Stimulated activated CD8-positive, alpha-beta memory T cell treated with anti-CD3 and anti-CD28 coated beads, Interleukin-4, amount 100 ng/mL, for 4 hours (primary cell): ENCODE results near the gene MAVS.
"Not testable (repeated sequence)": the region's sequence is repeated elsewhere in the genome, so short reads cannot be mapped to it uniquely, and the experiment has no call there.

Experiments
- DNase-seq, 2 donors: peaks; one replicate each; pipeline ENCODE4 v3.0.0-alpha.2; 2020; ENCODE audit warnings: low read depth in 2 of 2, low spot score in 1 of 2

Gene MAVS

DNA sequence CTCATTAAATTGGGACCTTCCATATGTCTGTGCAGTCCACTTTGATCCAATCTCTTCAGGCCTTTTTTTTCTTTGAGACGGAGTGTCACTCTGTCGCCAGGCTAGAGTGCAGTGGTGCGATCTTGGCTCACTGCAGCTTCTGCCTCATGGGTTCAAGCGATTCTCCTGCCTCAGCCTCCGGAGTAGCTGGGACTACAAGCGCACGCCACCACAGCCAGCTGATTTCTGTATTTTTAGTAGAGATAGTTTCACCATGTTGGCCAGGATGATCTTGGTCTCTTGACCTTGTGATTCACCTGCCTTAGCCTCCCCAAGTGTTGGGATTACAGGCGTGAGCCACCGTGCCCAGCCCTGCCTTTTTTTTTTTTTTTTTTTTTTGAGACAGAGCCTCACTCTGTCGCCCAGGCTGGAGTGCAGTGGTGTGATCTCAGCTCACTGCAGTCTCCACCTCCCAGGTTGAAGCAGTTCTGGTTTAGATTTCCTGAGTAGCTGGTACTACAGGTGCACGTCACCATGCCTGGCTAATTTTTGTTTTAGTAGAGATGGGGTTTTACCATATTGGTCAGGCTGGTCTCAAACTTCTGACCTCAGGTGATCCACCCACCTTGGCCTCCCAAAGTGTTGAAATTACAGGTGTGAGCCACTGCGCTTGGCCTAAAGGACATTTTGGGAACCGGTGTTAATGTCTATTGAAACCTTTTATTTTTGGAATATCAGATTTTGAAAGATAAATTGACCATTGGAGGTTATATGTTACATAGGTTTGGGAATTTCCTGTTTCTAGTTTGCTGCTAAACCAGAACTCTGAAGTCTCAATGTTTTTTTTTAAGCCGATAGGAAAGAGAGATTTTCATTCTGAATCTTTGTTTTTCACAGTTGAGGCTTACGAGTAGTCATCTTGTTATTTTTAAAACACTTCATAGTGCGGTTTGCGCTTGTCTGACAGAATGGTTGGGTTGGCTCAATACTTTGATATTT, 60.4 kb downstream of the MAVS start:
- DNase-seq, result not testable (repeated sequence)

DNA sequence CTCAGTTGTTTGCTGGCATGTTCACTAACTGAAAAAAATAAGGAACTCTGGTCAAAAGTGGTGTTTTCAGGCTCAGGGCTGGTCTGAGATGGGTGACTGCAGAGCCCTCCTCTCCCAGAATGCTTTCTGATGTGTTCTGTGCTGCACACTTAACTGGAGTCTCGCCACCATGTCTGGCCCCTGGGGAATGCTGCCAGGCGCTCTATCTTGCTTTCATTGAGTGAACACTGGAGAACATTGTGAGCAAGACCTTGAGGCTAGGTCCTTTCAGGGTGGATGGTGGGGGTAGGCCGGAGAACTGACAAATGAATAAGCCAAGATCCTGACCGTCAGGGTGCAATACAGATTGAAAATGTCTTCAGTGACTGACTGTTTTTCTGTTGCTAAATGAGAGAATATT, 62.0 kb downstream of the MAVS start:
- no peak for DNase-seq

- no peak for DNase-seq
Observed at GRCh38 chr20:3909952-3910366, 63.3 kb downstream of the MAVS start.

DNA sequence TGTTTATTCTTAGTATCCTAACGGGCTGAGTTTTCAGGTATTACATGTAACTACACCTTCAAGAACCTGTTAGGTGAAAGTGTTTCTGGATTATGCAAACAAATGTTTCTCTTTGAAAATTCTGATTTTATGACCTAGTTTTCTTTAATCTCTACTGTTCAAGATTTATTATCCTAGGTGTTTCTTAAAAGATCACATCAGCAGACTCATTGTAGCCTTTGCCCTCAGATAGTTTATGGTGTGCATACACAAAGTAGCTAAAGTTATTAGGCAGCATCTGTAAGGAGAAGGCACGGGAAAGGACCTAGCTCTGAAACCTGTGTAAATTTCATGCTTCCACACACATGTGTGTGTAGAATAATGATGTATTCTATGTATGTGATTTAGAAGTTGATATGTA, 64.2 kb downstream of the MAVS start:
- DNase-seq, result no peak

DNA sequence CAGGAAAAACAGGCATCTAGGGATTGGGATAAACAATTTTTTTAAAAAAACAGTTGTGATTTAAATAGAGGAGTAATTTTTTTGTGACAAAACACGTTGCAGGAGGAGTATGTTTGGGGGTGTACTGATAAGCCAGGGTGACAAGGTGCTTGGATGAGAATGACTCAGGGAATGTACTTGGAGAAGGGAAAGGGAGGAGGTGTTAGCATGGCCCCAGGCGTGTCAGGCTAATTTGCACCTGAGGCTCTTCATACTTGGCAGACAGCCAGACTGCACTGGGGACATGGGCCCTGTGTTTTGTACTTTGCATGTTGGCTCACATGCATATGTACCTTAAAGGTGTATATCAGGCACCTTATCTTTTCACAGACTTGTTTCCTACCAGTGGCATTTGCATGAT, 65.3 kb downstream of the MAVS start:
- no peak for DNase-seq

DNA sequence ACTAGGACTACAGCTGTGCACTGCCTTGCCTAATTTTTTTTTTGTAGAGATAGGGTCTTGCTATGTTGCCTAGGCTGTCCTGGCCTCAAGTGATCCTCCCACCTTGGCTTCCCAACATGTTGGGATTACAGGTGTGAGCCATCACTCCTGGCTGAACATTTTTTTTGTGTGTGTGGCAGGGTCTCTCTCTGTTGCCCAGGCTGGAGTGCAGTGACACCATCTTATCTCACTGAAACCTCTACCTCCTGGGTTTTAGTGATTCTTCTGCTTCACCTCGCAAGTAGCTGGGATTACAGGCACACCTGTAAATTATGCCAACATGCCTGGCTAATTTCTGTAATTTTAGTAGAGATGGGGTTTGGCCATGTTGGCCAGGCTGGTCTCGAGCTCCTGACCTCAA, 67.8 kb downstream of the MAVS start:
- no peak for DNase-seq

- no peak for DNase-seq
Observed at GRCh38 chr20:3915691-3916090, 69.1 kb downstream of the MAVS start.

DNA sequence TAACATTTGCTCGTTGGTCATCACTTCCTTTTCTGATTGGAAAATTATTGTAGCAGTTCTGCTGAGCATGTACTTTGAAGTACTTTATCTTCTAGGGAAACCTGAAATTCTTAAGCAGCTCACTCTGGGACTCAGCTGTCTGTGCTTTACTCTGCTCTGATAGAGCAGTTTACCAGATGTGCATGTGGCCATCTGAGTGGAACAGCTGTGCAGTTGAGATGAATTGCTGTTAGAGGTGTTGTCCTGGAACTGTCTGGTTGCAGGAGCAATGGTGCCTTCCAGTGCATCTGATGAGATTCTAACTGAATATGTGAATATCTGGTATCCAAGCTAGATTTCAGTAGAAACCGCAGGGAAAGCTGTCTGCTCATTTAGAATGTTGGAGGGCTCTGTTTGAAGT, 69.7 kb downstream of the MAVS start:
- no peak for DNase-seq

DNA sequence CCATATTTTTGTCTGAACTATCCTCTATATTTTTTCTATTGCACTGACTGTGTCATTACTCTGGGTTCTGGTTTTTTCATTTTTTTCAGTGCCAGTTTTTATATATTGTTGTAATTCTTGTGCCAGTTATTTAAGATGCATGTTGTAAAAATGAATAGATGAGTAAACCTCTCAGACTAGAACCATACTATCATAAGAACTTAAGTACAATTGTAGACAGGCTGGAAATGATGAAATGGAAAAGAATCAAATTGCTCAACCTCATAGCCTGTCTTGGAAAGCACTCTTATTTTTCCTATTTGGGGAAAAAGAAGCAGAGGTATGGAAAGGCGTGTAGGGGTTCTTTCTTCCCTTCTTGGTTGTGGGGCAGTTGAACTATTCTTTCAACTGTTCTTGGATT, 72.7 kb downstream of the MAVS start:
- DNase-seq, result no peak

- DNase-seq, result no peak
Observed at GRCh38 chr20:3922223-3922982, 75.8 kb downstream of the MAVS start.

- no peak for DNase-seq
Observed at GRCh38 chr20:3922983-3923339, 76.3 kb downstream of the MAVS start.

DNA sequence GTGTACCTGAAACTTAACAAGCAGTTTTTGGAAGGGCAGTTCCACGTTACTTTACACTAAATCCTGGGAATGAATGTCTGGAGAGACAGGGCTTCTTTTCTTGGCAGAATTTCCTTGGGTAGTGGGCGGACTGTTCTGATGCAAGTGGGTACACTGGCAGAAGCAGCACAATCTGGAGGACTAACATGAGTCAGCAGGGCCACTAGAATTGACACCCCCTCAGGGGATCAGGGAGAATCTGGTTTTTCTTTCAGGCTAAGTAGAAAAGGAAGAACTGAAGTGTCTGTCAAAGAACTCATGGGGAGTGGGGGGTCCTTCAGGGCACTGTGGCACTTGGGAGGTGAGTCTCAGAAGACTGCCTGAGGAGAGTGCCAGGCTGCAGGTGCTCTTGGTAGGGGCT, 77.2 kb downstream of the MAVS start:
- no peak for DNase-seq

- DNase-seq, result no peak
Observed at GRCh38 chr20:3924304-3925112, 77.9 kb downstream of the MAVS start.

DNA sequence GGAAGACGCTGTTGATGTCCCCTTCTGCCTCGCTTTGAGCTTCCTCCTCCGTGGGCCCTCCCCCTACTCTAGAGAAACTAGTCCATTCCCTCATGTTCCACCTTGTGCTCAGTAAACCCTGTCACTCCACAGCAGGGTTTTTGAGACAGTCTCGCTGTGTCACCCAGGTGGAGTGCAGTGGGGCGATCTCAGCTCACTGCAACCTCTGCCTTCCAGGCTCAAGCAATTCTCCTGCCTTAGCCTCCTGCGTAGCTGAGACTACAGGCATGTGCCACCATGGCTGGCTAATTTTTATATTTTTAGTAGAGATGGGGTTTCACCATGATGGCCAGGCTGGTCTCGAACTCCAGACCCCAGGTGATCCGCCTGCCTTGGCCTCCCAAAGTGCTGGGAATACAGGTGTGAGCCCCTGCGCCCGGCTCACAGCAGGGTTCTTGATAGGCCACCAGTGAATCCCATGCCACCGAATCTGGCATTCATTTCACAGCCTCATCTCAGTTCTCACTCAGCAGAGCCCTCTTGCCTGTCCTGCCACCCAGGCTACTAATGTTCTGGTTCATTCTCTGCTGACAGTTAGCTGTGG, 78.6 kb downstream of the MAVS start:
- no peak for DNase-seq
